ENCODE measurements around the gene TACC2.
"Not testable (repeated sequence)": the region's sequence is repeated elsewhere in the genome, so short reads cannot be mapped to it uniquely, and the experiment has no call there.

TACC2 gene

GRCh38 chr10:122052701-122053100 is 63.7 kb downstream of the TACC2 start:
- no peak for DNase-seq

DNA sequence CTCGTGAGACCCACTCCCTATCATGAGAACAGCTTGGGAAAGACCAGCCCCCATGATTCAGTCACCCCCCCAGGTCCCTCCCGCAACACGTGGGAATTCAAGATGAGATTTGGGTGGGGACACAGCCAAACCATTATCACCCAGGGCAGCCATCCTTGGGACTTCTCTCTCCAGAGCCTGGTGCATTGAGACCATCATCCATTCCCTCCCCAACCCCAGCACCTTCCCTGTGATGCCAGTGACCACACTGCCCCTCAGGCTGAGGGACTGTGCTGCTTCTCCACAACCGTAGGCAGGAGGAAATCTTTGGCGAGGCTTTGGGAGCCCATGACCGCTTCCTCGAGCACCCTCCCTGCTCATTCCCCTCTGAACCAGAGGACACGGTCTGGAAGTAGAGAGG is 64.4 kb downstream of the TACC2 start:
- no peak for DNase-seq
- in situ Hi-C loops (cut with HindIII; ENCODE audit: low pct_ligation_motif_present, low pct_unique_long_range_greater_than_20kb, low sequenced_read_pairs): no loop called here

More at GRCh38 chr10:122052701-122053100, 63.7 kb downstream of the TACC2 start:
- in situ Hi-C loops (cut with HindIII; ENCODE audit: low pct_ligation_motif_present, low pct_unique_long_range_greater_than_20kb, low sequenced_read_pairs): no loop called here

DNA sequence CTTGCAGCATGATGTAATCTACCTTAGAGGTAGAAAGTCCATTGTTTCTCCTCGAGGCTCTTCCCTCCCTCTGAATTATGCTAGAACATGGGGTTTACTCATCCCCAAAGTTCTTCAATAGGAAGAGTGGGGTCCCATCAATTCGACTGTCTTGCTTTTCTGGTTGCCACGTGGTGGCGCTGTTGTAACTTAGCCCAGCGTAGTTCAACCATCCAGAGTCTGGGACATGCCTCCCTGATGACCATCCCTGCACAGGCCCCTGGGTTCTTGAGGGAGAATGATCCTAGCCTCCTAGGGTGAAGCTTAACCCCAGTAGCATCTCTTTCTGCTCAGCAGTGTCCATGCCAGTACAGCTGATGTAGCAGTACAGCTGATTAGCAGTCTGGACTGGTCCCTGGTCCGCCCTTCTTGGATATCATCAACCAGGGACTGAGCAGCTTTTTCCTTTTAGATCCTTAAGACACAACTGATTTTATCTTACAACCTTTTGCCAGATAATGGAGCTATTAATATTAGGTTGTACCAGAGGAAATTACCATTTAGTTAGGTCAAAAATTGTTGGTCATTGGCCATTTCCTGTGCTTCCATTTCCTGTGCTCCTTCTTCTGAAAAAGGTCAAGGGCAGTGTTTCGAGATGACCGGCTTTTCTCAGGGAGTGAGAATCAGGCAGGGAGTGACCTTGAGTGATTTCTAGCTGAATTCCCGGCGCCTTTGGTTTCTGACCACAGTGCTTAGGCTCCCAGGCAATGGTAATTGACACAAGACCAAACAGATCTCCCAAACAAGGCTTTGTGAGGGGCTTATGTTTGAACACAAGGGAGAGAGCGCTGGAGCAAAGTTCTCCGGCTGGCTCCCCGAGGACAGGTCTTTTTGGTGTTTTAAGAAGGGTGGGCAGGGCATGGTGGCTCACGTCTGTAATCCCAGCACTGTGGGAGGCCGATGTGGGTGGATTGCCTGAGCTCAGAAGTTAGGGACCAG is 65.4 kb downstream of the TACC2 start:
- peak; percentile 61 for DNase-seq
- in situ Hi-C loops (cut with HindIII; ENCODE audit: low pct_ligation_motif_present, low pct_unique_long_range_greater_than_20kb, low sequenced_read_pairs): no loop called here

- in situ Hi-C loops (cut with HindIII; ENCODE audit: low pct_ligation_motif_present, low pct_unique_long_range_greater_than_20kb, low sequenced_read_pairs): no loop called here
- DNase-seq: no peak
Observed at GRCh38 chr10:122055252-122055651, 66.3 kb downstream of the TACC2 start.

GRCh38 chr10:122056431-122057094 is 67.6 kb downstream of the TACC2 start:
- in situ Hi-C loops (cut with HindIII; ENCODE audit: low pct_ligation_motif_present, low pct_unique_long_range_greater_than_20kb, low sequenced_read_pairs): no loop called here
- no peak for DNase-seq

DNA sequence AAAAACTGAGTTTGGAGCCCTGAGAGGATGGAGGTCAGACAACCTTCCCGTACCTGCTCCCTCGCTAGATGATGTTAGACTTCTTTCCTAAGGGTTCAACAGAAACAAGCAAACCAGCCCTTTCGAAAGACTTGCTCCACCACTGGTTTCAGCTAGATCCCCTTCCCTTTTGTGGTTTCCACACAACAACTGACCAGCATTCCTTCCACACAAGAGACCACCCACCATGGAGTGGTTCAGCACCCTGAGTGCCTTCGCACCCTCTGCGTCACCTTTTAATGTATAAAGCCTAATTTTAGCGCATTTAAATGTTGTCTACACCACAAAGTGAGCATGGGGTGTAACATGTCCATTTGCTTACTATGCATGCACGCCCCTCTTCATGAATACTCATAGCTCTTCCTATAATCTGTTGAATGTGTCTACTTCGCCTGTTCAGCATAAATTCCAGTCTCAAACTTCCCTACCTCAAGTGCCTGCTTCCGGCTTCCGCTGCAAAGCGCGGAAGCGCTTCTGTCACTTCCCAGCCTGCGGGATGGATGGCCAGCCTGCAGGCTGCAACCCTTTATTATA is 69.0 kb downstream of the TACC2 start:
- in situ Hi-C loops (cut with HindIII; ENCODE audit: low pct_ligation_motif_present, low pct_unique_long_range_greater_than_20kb, low sequenced_read_pairs): no loop called here

DNA sequence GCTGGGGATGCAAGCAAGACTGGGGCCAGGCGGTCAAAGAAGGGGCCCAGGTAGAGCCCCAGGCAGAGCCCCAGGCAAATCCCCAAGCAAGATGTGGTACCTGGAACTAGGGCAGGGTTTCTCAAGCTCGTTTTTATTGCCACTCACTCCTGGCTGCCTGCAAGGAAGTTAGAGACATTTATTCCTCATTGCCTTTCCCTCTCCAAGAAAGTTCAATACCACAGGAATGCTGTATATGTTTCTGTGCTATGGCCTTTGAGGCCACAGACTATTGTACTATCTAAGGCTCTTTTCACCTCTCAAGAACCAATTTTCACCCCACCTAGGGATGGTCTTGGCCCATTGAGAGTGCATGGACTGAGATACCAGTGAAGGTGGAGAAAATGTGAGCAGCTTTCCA is 71.3 kb downstream of the TACC2 start:
- no peak for DNase-seq
- in situ Hi-C loops (cut with HindIII; ENCODE audit: low pct_ligation_motif_present, low pct_unique_long_range_greater_than_20kb, low sequenced_read_pairs): no loop called here

More for the DNA sequence above, 69.0 kb downstream of the TACC2 start:
- DNase-seq: no peak

- peak; percentile 75 for DNase-seq
- in situ Hi-C loops (cut with HindIII; ENCODE audit: low pct_ligation_motif_present, low pct_unique_long_range_greater_than_20kb, low sequenced_read_pairs): no loop called here
Observed at GRCh38 chr10:122062831-122063674, 74.1 kb downstream of the TACC2 start.

DNA sequence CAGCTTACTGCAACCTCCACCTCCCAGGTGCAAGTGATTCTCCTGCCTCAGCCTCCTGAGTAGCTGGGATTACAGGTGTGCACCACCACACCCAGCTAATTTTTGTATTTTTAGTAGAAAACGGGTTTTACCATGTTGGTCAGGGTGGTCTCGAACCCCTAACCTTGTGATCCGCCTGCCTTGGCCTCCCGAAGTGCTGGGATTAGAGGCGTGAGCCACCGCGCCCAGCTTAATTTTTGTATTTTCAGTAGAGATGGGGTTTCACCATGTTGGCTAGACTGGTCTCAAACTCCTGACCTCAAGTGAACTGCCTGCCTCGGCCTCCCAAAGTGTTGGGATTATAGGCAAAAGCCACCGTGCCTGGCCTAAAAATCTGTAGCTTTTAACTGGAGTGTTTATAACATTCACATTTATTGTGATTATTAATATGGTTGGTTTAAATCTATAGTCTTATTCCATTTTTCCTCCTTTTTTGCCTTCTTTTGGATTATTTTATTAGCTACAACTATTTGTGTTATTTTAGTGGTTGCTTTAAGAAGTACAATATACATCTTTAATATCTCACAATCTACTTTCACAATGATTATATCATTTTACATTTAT is 77.5 kb downstream of the TACC2 start:
- in situ Hi-C loops (cut with HindIII; ENCODE audit: low pct_ligation_motif_present, low pct_unique_long_range_greater_than_20kb, low sequenced_read_pairs); DNase-seq: not testable (repeated sequence)

GRCh38 chr10:122068844-122069243 is 79.9 kb downstream of the TACC2 start:
- no peak for DNase-seq
- in situ Hi-C loops (cut with HindIII; ENCODE audit: low pct_ligation_motif_present, low pct_unique_long_range_greater_than_20kb, low sequenced_read_pairs): no loop called here

DNA sequence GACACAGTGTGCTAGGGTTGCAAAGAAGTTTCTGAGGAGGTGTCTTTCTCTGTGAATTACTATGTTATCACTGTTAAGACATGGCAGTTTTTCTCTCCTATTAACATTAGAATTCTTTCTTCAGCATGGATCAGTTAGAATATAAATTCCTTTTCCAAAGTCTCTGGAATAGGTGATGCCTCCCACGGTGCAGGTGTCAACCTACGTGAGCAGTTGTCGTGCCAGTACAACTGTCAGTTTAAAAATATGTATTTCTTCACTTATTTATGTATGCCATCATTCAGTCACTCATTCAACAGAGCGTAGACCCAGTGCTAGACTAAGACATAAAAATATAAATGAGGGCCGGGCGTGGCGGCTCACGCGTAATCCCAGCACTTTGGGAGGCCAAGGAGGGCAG is 83.5 kb downstream of the TACC2 start:
- in situ Hi-C loops (cut with HindIII; ENCODE audit: low pct_ligation_motif_present, low pct_unique_long_range_greater_than_20kb, low sequenced_read_pairs): no loop called here

DNA sequence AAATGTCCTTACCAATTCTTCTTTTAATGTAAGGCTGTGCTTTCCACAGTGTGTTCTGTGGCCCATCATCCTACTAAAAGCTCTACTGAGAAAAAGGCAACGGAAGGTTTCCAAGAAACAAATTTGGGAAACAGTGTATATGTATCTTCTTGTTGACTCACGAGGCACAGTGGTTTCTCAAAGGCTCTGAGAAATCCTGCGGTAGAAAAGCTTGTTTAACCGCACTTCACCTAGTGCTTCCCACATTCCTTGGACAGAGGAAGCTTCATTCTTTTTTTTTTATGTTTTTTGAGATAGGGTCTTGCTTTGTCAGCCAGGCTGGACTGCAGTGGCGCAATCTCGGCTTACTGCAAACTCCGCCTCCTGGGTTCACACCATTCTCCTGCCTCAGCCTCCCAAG is 84.5 kb downstream of the TACC2 start:
- in situ Hi-C loops (cut with HindIII; ENCODE audit: low pct_ligation_motif_present, low pct_unique_long_range_greater_than_20kb, low sequenced_read_pairs): no loop called here
- no peak for DNase-seq

More for the DNA sequence above, 83.5 kb downstream of the TACC2 start:
- no peak for DNase-seq

- no peak for DNase-seq
- in situ Hi-C loops (cut with HindIII; ENCODE audit: low pct_ligation_motif_present, low pct_unique_long_range_greater_than_20kb, low sequenced_read_pairs): no loop called here
Observed at GRCh38 chr10:122075171-122075570, 86.2 kb downstream of the TACC2 start.

DNA sequence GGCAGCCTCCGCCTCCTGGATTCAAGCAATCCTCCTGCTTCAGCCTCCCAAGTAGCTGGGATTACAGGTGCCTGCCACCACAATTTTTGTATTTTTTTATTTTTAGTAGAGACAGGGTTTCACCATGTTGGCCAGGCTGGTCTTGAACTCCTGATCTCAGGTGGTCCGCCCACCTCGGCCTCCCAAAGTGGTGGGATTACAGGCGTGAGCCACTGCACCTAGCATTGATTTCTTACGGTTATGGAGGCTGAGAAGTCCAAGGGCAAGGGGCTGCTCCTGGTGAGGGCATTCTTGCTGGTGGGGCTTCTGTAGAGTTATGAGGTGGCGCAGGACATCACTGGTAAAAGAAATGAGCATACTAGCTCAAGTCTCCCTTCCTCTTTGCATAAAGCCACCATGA is 86.9 kb downstream of the TACC2 start:
- in situ Hi-C loops (cut with HindIII; ENCODE audit: low pct_ligation_motif_present, low pct_unique_long_range_greater_than_20kb, low sequenced_read_pairs); DNase-seq: not testable (repeated sequence)

DNA sequence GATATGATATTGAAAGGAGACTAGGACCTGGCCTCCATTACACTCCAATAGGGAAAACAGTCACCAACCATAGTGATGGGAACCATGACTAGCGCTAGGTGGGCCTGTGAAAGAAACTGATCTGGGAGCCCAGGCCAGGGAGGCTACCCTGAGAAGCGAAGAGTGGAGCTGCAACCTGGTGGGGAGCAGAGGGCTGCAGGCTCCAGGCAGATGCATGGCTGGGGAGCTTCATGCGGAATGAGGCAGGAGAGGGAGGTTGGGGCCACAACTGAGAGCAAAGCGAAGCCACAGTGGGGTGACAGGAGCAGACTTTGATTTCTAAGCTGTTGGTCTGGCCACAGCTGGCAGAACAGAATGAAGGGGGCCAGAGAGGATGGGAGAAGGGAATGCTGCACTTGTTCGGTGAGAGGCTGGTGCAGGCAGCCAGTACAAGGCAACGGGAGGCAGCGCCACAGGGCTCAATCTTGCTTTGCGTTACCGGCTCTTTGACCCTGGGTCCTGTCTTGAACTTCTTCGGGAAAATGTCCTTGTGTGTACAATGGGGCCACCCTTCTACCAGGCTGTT is 88.4 kb downstream of the TACC2 start:
- in situ Hi-C loops (cut with HindIII; ENCODE audit: low pct_ligation_motif_present, low pct_unique_long_range_greater_than_20kb, low sequenced_read_pairs): no loop called here
- no peak for DNase-seq

GRCh38 chr10:122078326-122078725 is 89.4 kb downstream of the TACC2 start:
- in situ Hi-C loops (cut with HindIII; ENCODE audit: low pct_ligation_motif_present, low pct_unique_long_range_greater_than_20kb, low sequenced_read_pairs): no loop called here
- DNase-seq: no peak

GRCh38 chr10:122078965-122079795 is 90.2 kb downstream of the TACC2 start:
- DNase-seq: no peak
- in situ Hi-C loops (cut with HindIII; ENCODE audit: low pct_ligation_motif_present, low pct_unique_long_range_greater_than_20kb, low sequenced_read_pairs): no loop called here

Measured in ACHN (cell line).